ENCODE measurements around the gene TMEM236. TPM values are rescaled to one million over a fixed set of nuclear protein-coding genes. Genes with fewer than 3 reads are reported as not detected.

TMEM236 gene
- total and polyA plus RNA-seq, 2 donors (not counting 3 experiments of a cell fraction or from before 2014, with no cell fraction given): 0.24 to 0.29 TPM

GRCh38 chr10:17744341-17744861 is 7.6 kb upstream of the TMEM236 start:
- peak overlapping the region; percentile 19 for H2AFZ ChIP-seq (ENCODE audit: low read depth, low read length)
- H3K9me3 ChIP-seq (replicated peaks; ENCODE audit: control insufficient read depth, insufficient read depth, low read length): no peaks in the 10 kb centered on the region
- POLR2A ChIA-PET: interaction anchor here (0.6 to 1.4 kb wide), 3 partner anchors 10 to 100 kb away, joined by 3 to 8 read pairs (median 3); partner anchors contain the start of gene STAM
- TF ChIP-seq FOS (IDR thresholded peaks at IDR 0.05; ENCODE audit: borderline replicate concordance, insufficient read depth, low read length) (peak; percentile 51), MYC (IDR thresholded peaks at IDR 0.05; ENCODE audit: low read depth, low read length) (no peak), POLR2AphosphoS5 (IDR thresholded peaks at IDR 0.05; ENCODE audit: insufficient read depth, low read depth, low read length) (peak; percentile 20), JUN (IDR thresholded peaks at IDR 0.05; ENCODE audit: borderline replicate concordance, insufficient read depth, insufficient read length, low read depth) (peak; percentile 68), GATA2 (IDR thresholded peaks at IDR 0.05; ENCODE audit: insufficient read depth, insufficient read length, low read depth, low read length) (peak; percentile 71), POLR2A (IDR thresholded peaks at IDR 0.05; ENCODE audit: low read depth, low read length) (no peak), MAX (IDR thresholded peaks at IDR 0.05; ENCODE audit: insufficient read depth, insufficient read length) (no peak), EZH2 (IDR thresholded peaks at IDR 0.05; ENCODE audit: borderline replicate concordance, low read depth, low read length, severe bottlenecking) (no peak), CTCF (IDR thresholded peaks at IDR 0.05; ENCODE audit: extremely low read depth in 1 of 2, insufficient read depth in 1 of 2, low read depth in 1 of 2, low read length in 2 of 2) (no peak)
- no peaks in the 10 kb centered on the region for H4K20me1 ChIP-seq (replicated peaks; ENCODE audit: control insufficient read depth, extremely low read depth, insufficient read depth, low read length)
- intact Hi-C loops (cut with micrococcal nuclease) (loop anchor here (1.0 to 2.0 kb wide), 4 partner anchors 25 to 234 kb away; no protein-coding TSS in a partner anchor), dilution Hi-C loops (cut with MboI; ENCODE audit: extremely low pct_ligation_motif_present, low sequenced_read_pairs) (no loop called here)
- peaks cover 25% of the 10 kb centered on the region for H3K4me1 ChIP-seq (ENCODE audit: control insufficient read depth, extremely low read depth, insufficient read depth, low read length)
- no peak overlapping the region for H3K4me3 ChIP-seq (replicated peaks in 1 of 3; ENCODE audit: insufficient read depth in 1 of 3, low read depth in 1 of 3, low read length in 3 of 3)
- DNase-seq (ENCODE audit: low read depth, low spot score) (peak; percentile 57), FAIRE-seq (no peak)
- H3K36me3 ChIP-seq (ENCODE audit: control insufficient read depth in 2 of 2, extremely low read depth in 1 of 2, insufficient read depth in 2 of 2, low read length in 2 of 2): no peaks in the 10 kb centered on the region
- no peaks in the 10 kb centered on the region for H3K79me2 ChIP-seq (ENCODE audit: control insufficient read depth, insufficient read depth, low read length)
- H3K9ac ChIP-seq (replicated peaks; ENCODE audit: extremely low read depth, insufficient read depth, low read length): peak overlapping the region; percentile 44
- H3K27ac ChIP-seq (ENCODE audit: insufficient read depth, low read depth, low read length): peak overlapping the region; percentile 85
- peak overlapping the region; percentile 50 for H3K4me2 ChIP-seq (ENCODE audit: insufficient read depth, low read length)
- H3K9me1 ChIP-seq (replicated peaks; ENCODE audit: control insufficient read depth, extremely low read depth, insufficient read depth, low read length): no peaks in the 10 kb centered on the region
- no peaks in the 10 kb centered on the region for H3K27me3 ChIP-seq (ENCODE audit: control insufficient read depth in 2 of 2, insufficient read depth in 2 of 2, low read length in 2 of 2)
- BruUV-seq (replicated peaks): no TSS peak
- CTCF ChIA-PET: interaction anchor here (0.6 to 2.3 kb wide), 23 partner anchors 9 to 335 kb away, joined by 3 to 13 read pairs (median 4); partner anchors contain the start of gene STAM
